ENCODE measurements around the gene DSCAM.
"Not testable (repeated sequence)": the region's sequence is repeated elsewhere in the genome, so short reads cannot be mapped to it uniquely, and the experiment has no call there.

Gene DSCAM

GRCh38 chr21:40345711-40346321 is 501.1 kb downstream of the DSCAM start:
- H3K9me3 ChIP-seq (ENCODE audit: insufficient read depth, low read depth, low read length), result no peaks in the 10 kb centered on the region
- no peaks in the 10 kb centered on the region for H3K36me3 ChIP-seq (ENCODE audit: insufficient read depth, low read length)
- no peaks in the 10 kb centered on the region for H3K4me1 ChIP-seq (ENCODE audit: insufficient read depth, low read length)
- WGBS, result 98% methylated on average over 9 of the region's 9 CpGs
- H3K27me3 ChIP-seq (ENCODE audit: insufficient read depth, low read length), result no peaks in the 10 kb centered on the region
- no peak overlapping the region for H3K27ac ChIP-seq (ENCODE audit: low read depth, low read length)
- no peak overlapping the region for H3K9ac ChIP-seq (ENCODE audit: low read depth, low read length)
- H3K4me3 ChIP-seq (ENCODE audit: low read length), result no peak overlapping the region

GRCh38 chr21:40340357-40340756 is 506.6 kb downstream of the DSCAM start:
- Histone ChIP-seq H3K36me3 (ENCODE audit: insufficient read depth, low read length) (no peaks in the 10 kb centered on the region), H3K27ac (ENCODE audit: low read depth, low read length) (no peak overlapping the region), H3K4me1 (ENCODE audit: insufficient read depth, low read length) (0 out of 2 replicates have a peak, but pooled peaks cover 14% of the 10 kb centered on the region), H3K9me3 (ENCODE audit: insufficient read depth, low read depth, low read length) (no peaks in the 10 kb centered on the region), H3K27me3 (ENCODE audit: insufficient read depth, low read length) (peaks cover 13% of the 10 kb centered on the region), H3K4me3 (ENCODE audit: low read length) (no peak overlapping the region), H3K9ac (ENCODE audit: low read depth, low read length) (no peak overlapping the region)

GRCh38 chr21:40339050-40339449 is 507.9 kb downstream of the DSCAM start:
- H3K36me3 ChIP-seq (ENCODE audit: insufficient read depth, low read length), result no peaks in the 10 kb centered on the region
- no peak overlapping the region for H3K4me3 ChIP-seq (ENCODE audit: low read length)
- peaks cover 18% of the 10 kb centered on the region for H3K27me3 ChIP-seq (ENCODE audit: insufficient read depth, low read length)
- H3K9ac ChIP-seq (ENCODE audit: low read depth, low read length), result no peak overlapping the region
- 0 out of 2 replicates have a peak, but pooled peaks cover 19% of the 10 kb centered on the region for H3K4me1 ChIP-seq (ENCODE audit: insufficient read depth, low read length)
- H3K27ac ChIP-seq (ENCODE audit: low read depth, low read length), result no peak overlapping the region
- WGBS, result 93% methylated on average over 18 of the region's 18 CpGs
- no peaks in the 10 kb centered on the region for H3K9me3 ChIP-seq (ENCODE audit: insufficient read depth, low read depth, low read length)

GRCh38 chr21:40337981-40338380 is 509.0 kb downstream of the DSCAM start:
- Histone ChIP-seq H3K9me3 (ENCODE audit: insufficient read depth, low read depth, low read length) (no peaks in the 10 kb centered on the region), H3K27ac (ENCODE audit: low read depth, low read length) (no peak overlapping the region), H3K9ac (ENCODE audit: low read depth, low read length) (no peak overlapping the region), H3K4me1 (ENCODE audit: insufficient read depth, low read length) (0 out of 2 replicates have a peak, but pooled peaks cover 19% of the 10 kb centered on the region), H3K36me3 (ENCODE audit: insufficient read depth, low read length) (no peaks in the 10 kb centered on the region), H3K4me3 (ENCODE audit: low read length) (no peak overlapping the region), H3K27me3 (ENCODE audit: insufficient read depth, low read length) (peaks cover 19% of the 10 kb centered on the region)
- 95% methylated on average over 13 of the region's 13 CpGs for WGBS

- Histone ChIP-seq H3K9me3 (ENCODE audit: insufficient read depth, low read depth, low read length) (no peaks in the 10 kb centered on the region), H3K4me1 (ENCODE audit: insufficient read depth, low read length) (0 out of 2 replicates have a peak, but pooled peaks cover 19% of the 10 kb centered on the region), H3K4me3 (ENCODE audit: low read length) (peak overlapping the region; percentile 28), H3K27me3 (ENCODE audit: insufficient read depth, low read length) (peaks cover 19% of the 10 kb centered on the region), H3K36me3 (ENCODE audit: insufficient read depth, low read length) (no peaks in the 10 kb centered on the region), H3K27ac (ENCODE audit: low read depth, low read length) (peak overlapping the region; percentile 9; the same call in 1 of the 2 replicates), H3K9ac (ENCODE audit: low read depth, low read length) (no peak overlapping the region)
- 10% methylated on average over 4 of the region's 5 CpGs for WGBS
These were observed 511.3 kb downstream of the DSCAM start for GRCh38 chr21:40335704-40336103.

GRCh38 chr21:40334159-40334558 is 512.8 kb downstream of the DSCAM start:
- no peak overlapping the region for H3K27ac ChIP-seq (ENCODE audit: low read depth, low read length)
- 0 out of 2 replicates have a peak, but pooled peaks cover 19% of the 10 kb centered on the region for H3K4me1 ChIP-seq (ENCODE audit: insufficient read depth, low read length)
- no peak overlapping the region for H3K4me3 ChIP-seq (ENCODE audit: low read length)
- H3K9me3 ChIP-seq (ENCODE audit: insufficient read depth, low read depth, low read length), result no peaks in the 10 kb centered on the region
- H3K27me3 ChIP-seq (ENCODE audit: insufficient read depth, low read length), result peaks cover 19% of the 10 kb centered on the region
- no peaks in the 10 kb centered on the region for H3K36me3 ChIP-seq (ENCODE audit: insufficient read depth, low read length)
- no peak overlapping the region for H3K9ac ChIP-seq (ENCODE audit: low read depth, low read length)
- 93% methylated on average over 6 of the region's 6 CpGs for WGBS

GRCh38 chr21:40333731-40334130 is 513.2 kb downstream of the DSCAM start:
- no peak overlapping the region for H3K4me3 ChIP-seq (ENCODE audit: low read length)
- peaks cover 19% of the 10 kb centered on the region for H3K27me3 ChIP-seq (ENCODE audit: insufficient read depth, low read length)
- 0 out of 2 replicates have a peak, but pooled peaks cover 19% of the 10 kb centered on the region for H3K4me1 ChIP-seq (ENCODE audit: insufficient read depth, low read length)
- no peak overlapping the region for H3K9ac ChIP-seq (ENCODE audit: low read depth, low read length)
- no peak overlapping the region for H3K27ac ChIP-seq (ENCODE audit: low read depth, low read length)
- no peaks in the 10 kb centered on the region for H3K36me3 ChIP-seq (ENCODE audit: insufficient read depth, low read length)
- no peaks in the 10 kb centered on the region for H3K9me3 ChIP-seq (ENCODE audit: insufficient read depth, low read depth, low read length)
- 98% methylated on average over 4 of the region's 4 CpGs for WGBS

GRCh38 chr21:40331804-40332203 is 515.2 kb downstream of the DSCAM start:
- Histone ChIP-seq H3K36me3 (ENCODE audit: insufficient read depth, low read length) (no peaks in the 10 kb centered on the region), H3K9ac (ENCODE audit: low read depth, low read length) (no peak overlapping the region), H3K4me1 (ENCODE audit: insufficient read depth, low read length) (0 out of 2 replicates have a peak, but pooled peaks cover 18% of the 10 kb centered on the region), H3K27ac (ENCODE audit: low read depth, low read length) (no peak overlapping the region), H3K9me3 (ENCODE audit: insufficient read depth, low read depth, low read length) (peaks cover 3% of the 10 kb centered on the region; the same call in 1 of the 2 replicates), H3K27me3 (ENCODE audit: insufficient read depth, low read length) (peaks cover 11% of the 10 kb centered on the region), H3K4me3 (ENCODE audit: low read length) (no peak overlapping the region)
- WGBS, result 93% methylated on average over 3 of the region's 3 CpGs

GRCh38 chr21:40331172-40331571 is 515.8 kb downstream of the DSCAM start:
- H3K9ac ChIP-seq (ENCODE audit: low read depth, low read length), result no peak overlapping the region
- H3K9me3 ChIP-seq (ENCODE audit: insufficient read depth, low read depth, low read length), result peaks cover 3% of the 10 kb centered on the region; the same call in 1 of the 2 replicates
- H3K4me3 ChIP-seq (ENCODE audit: low read length), result no peak overlapping the region
- no peak overlapping the region for H3K27ac ChIP-seq (ENCODE audit: low read depth, low read length)
- H3K27me3 ChIP-seq (ENCODE audit: insufficient read depth, low read length), result peaks cover 6% of the 10 kb centered on the region; the same call in 1 of the 2 replicates
- 92% methylated on average over 9 of the region's 9 CpGs for WGBS
- H3K36me3 ChIP-seq (ENCODE audit: insufficient read depth, low read length), result no peaks in the 10 kb centered on the region
- 0 out of 2 replicates have a peak, but pooled peaks cover 12% of the 10 kb centered on the region for H3K4me1 ChIP-seq (ENCODE audit: insufficient read depth, low read length)

GRCh38 chr21:40324389-40324788 is 522.6 kb downstream of the DSCAM start:
- peaks cover 3% of the 10 kb centered on the region; the same call in 1 of the 2 replicates for H3K9me3 ChIP-seq (ENCODE audit: insufficient read depth, low read depth, low read length)
- no peaks in the 10 kb centered on the region for H3K4me1 ChIP-seq (ENCODE audit: insufficient read depth, low read length)
- no CpG with 5 or more reads among the region's 1 CpG for WGBS
- no peak overlapping the region for H3K4me3 ChIP-seq (ENCODE audit: low read length)
- no peaks in the 10 kb centered on the region for H3K27me3 ChIP-seq (ENCODE audit: insufficient read depth, low read length)
- no peak overlapping the region for H3K9ac ChIP-seq (ENCODE audit: low read depth, low read length)
- no peaks in the 10 kb centered on the region for H3K36me3 ChIP-seq (ENCODE audit: insufficient read depth, low read length)
- no peak overlapping the region for H3K27ac ChIP-seq (ENCODE audit: low read depth, low read length)

- H3K4me3 ChIP-seq (ENCODE audit: low read length); H3K27me3 ChIP-seq (ENCODE audit: insufficient read depth, low read length); H3K27ac ChIP-seq (ENCODE audit: low read depth, low read length); H3K36me3 ChIP-seq (ENCODE audit: insufficient read depth, low read length); H3K4me1 ChIP-seq (ENCODE audit: insufficient read depth, low read length); H3K9ac ChIP-seq (ENCODE audit: low read depth, low read length); H3K9me3 ChIP-seq (ENCODE audit: insufficient read depth, low read depth, low read length): not testable (repeated sequence)
- no CpG with 5 or more reads among the region's 2 CpGs for WGBS
These were observed 526.2 kb downstream of the DSCAM start for GRCh38 chr21:40320718-40321117.

All from HUES64 (cell line).